ENCODE data around the gene DOCK11. TPM values are rescaled to one million over a fixed set of nuclear protein-coding genes. Genes with fewer than 3 reads are reported as not detected.

Gene DOCK11
- total RNA-seq, 1 donor from 2014 or later, result 56.0 TPM

DNA sequence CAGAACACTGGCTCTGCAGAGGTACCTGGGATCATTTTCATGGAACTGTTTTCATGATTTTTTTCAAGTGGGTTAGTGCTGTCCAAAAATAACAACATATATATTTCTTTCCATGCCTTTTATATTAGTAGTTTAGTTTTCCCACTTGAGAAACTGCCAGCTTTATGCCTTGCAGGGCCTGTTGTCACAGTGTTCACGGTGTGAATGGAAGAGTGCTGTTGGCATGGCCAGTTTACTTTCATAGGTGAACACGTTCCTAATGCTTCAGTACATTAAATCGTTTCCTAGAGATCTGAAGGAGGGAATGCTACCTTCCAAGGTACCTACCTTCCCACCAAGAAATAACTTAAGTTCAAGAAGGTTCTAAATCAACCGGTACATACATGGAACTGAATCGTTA, 12.6 kb downstream of the DOCK11 start:
- intact Hi-C loops (cut with micrococcal nuclease), result no loop called here
- no peak for ATAC-seq (ENCODE audit: low read depth)
- Mint-ChIP-seq H3K9me3 (no peaks in the 10 kb centered on the region), H3K27ac (no peak overlapping the region), H3K4me3 (no peak overlapping the region), H3K27me3 (no peaks in the 10 kb centered on the region), H3K4me1 (peaks cover 60% of the 10 kb centered on the region), H3K36me3 (ENCODE audit: low read depth) (peaks cover 41% of the 10 kb centered on the region)
- TF ChIP-seq, protein P1, sequence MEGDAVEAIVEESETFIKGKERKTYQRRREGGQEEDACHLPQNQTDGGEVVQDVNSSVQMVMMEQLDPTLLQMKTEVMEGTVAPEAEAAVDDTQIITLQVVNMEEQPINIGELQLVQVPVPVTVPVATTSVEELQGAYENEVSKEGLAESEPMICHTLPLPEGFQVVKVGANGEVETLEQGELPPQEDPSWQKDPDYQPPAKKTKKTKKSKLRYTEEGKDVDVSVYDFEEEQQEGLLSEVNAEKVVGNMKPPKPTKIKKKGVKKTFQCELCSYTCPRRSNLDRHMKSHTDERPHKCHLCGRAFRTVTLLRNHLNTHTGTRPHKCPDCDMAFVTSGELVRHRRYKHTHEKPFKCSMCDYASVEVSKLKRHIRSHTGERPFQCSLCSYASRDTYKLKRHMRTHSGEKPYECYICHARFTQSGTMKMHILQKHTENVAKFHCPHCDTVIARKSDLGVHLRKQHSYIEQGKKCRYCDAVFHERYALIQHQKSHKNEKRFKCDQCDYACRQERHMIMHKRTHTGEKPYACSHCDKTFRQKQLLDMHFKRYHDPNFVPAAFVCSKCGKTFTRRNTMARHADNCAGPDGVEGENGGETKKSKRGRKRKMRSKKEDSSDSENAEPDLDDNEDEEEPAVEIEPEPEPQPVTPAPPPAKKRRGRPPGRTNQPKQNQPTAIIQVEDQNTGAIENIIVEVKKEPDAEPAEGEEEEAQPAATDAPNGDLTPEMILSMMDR (IDR thresholded peaks at IDR 0.05), result no peak
- no peak for DNase-seq
- ChIA-PET POLR2A (no interaction called here), CTCF (no interaction called here)

DNA sequence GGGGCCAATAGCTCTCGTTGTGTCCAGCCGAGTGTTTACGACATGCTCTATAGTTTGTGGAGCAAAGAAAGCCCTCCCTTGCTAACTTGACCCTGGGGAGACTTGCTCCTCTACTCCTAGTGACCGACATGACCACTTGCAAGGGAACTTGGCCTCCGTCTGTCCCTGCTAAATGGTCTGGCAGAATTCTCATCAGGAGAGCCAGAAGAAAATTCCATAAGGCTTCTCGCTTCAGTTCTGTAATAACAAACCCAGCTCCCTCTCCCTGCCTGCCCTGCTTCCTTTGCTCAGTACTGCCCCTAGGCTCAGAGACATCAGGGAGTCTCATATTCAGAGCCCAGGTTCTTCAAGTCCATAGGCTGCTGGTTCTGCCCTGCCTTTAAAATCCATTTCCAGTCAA, 13.0 kb downstream of the DOCK11 start:
- CTCF ChIA-PET, result no interaction called here
- POLR2A ChIA-PET, result no interaction called here
- H3K4me1 Mint-ChIP-seq, result peaks cover 58% of the 10 kb centered on the region

DNA sequence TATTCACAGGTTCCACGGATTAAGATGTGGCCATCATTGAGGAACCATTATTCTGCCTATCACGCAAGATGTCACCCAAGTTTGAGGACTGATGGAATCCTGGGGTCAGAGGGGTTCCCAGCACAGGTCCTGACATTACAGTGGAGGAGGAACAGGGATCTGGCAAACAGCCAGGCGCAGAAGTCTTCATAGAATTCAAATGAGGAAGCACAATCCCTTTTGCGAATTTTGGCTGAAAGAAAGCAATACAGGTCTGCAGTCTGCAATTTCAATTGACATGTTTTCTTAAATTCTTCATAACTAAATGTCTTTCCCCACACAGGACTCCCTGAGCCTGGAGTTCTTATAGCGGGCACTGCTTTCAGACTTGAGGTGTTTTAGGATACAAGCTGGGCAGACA, 14.5 kb downstream of the DOCK11 start:
- Mint-ChIP-seq H3K27me3 (no peaks in the 10 kb centered on the region), H3K27ac (peak overlapping the region; percentile 35), H3K4me1 (peaks cover 49% of the 10 kb centered on the region), H3K4me3 (no peak overlapping the region), H3K9me3 (no peaks in the 10 kb centered on the region), H3K36me3 (ENCODE audit: low read depth) (peaks cover 52% of the 10 kb centered on the region)
- no peak for DNase-seq
- TF ChIP-seq, protein P1 (IDR thresholded peaks at IDR 0.05), result no peak
- POLR2A ChIA-PET, result no interaction called here
- CTCF ChIA-PET, result no interaction called here
- intact Hi-C loops (cut with micrococcal nuclease), result loop anchor here (1.0 kb wide), 1 partner anchor 14 kb away; no protein-coding TSS in a partner anchor
- ATAC-seq (ENCODE audit: low read depth), result no peak

More for the DNA sequence above, 13.0 kb downstream of the DOCK11 start:
- ATAC-seq (ENCODE audit: low read depth) (no peak), DNase-seq (no peak)
- peaks cover 40% of the 10 kb centered on the region for H3K36me3 Mint-ChIP-seq (ENCODE audit: low read depth)
- H3K9me3 Mint-ChIP-seq, result no peaks in the 10 kb centered on the region
- no peaks in the 10 kb centered on the region for H3K27me3 Mint-ChIP-seq
- intact Hi-C loops (cut with micrococcal nuclease), result no loop called here
- no peak overlapping the region for H3K27ac Mint-ChIP-seq
- TF ChIP-seq, protein P1 (IDR thresholded peaks at IDR 0.05), result no peak
- H3K4me3 Mint-ChIP-seq, result no peak overlapping the region

DNA sequence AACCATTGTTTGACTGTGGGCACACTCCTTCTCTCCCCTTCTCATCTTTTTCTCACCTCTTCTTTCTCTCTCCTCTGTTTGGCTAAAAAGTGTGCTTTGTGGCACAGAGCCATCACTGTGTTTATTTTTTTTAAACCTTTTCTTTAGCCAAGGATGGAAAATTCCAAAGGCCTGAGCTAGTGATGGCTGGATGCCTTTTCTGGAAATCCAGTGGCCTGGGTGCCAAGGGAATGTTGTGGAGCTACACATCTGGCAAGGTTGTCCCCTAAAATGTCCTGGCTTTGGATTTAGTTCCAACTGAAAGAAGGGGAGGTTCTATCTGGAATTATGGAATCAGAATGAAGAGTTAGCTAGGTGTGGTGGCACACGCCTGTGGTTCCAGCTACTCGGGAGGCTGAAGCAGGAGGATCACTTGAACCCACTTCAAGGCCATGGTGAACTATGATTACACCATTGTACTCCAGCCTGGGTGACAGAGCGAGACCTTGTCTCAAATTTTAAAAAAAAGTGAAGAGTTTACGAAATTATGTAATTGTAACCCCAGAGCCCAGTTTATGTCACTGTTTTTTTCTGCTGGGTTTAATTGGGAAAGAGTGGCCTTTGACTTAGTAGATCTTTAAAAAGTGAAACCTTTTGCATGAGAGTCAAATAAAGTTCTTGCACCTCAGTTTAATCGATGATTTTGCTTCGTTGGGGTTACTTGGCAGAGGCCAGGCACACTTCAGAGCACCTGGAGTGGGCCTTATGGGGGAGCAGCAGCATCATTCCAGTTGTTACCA, 17.7 kb downstream of the DOCK11 start:
- Mint-ChIP-seq H3K27me3 (no peaks in the 10 kb centered on the region), H3K4me3 (no peak overlapping the region), H3K4me1 (peaks cover 33% of the 10 kb centered on the region), H3K27ac (peak overlapping the region; percentile 61), H3K9me3 (no peaks in the 10 kb centered on the region), H3K36me3 (ENCODE audit: low read depth) (peaks cover 48% of the 10 kb centered on the region)
- ChIA-PET POLR2A (interaction anchor here (0.6 to 1.5 kb wide), 2 partner anchors 18 to 29 kb away, joined by 4 to 5 read pairs; partner anchors contain the start of gene DOCK11), CTCF (no interaction called here)
- no peak for DNase-seq
- intact Hi-C loops (cut with micrococcal nuclease), result no loop called here
- TF ChIP-seq, protein P1 (IDR thresholded peaks at IDR 0.05), result no peak
- no peak for ATAC-seq (ENCODE audit: low read depth)

DNA sequence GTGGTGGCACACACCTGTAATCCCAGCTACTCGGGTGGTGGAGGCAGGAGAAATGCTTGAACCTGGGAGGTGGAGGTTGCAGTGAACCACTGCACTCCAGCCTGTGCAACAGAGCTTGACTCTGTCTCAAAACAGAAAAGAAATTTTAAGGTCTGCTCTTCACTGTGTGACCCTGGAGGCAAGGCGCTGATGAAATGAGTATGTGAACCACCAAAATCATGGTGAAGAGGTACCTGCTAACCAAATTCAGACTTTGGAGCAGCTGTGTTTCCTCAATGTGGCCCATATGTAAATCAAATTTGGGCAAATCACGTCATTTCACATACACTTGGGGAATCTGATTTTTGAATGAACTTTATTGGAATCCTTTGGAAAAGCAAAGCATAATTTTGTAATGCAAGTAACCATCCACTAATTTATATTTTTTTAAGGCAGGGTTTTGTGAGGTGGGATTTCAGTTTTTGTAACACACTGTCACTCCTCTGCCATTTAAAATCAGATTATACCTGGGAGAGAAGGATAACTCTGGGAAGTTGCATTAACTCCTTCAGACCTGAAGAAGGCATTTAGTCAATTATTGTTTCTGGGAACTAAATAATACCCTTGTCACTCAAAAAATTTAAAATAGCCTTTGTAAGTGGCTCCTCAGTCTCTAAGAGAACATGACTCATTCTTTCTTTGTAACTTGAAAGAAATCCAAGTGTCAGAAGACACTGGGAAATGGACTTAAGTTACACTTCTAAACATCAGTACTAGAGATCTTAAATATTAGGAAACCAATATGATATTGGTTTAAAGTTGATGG, 24.0 kb downstream of the DOCK11 start:
- H3K27me3 Mint-ChIP-seq, result no peaks in the 10 kb centered on the region
- peak overlapping the region; percentile 50 for H3K27ac Mint-ChIP-seq
- ATAC-seq (ENCODE audit: low read depth) (no peak), DNase-seq (no peak)
- POLR2A ChIA-PET, result interaction anchor here (1.3 kb wide), 1 partner anchor 9 kb away, joined by 4 read pairs; no protein-coding TSS in a partner anchor
- H3K4me1 Mint-ChIP-seq, result peaks cover 63% of the 10 kb centered on the region
- CTCF ChIA-PET, result no interaction called here
- no peaks in the 10 kb centered on the region for H3K9me3 Mint-ChIP-seq
- intact Hi-C loops (cut with micrococcal nuclease), result loop anchor here (1.0 kb wide), 1 partner anchor 9 kb away; no protein-coding TSS in a partner anchor
- no peak overlapping the region for H3K4me3 Mint-ChIP-seq
- H3K36me3 Mint-ChIP-seq (ENCODE audit: low read depth), result peaks cover 10% of the 10 kb centered on the region
- TF ChIP-seq, protein P1 (IDR thresholded peaks at IDR 0.05), result no peak
